GM12872 (cell line): ENCODE measurements around the gene TMC7.

Source experiments
- CTCF ChIP-seq: IDR thresholded peaks from 3 replicates; pipeline ENCODE4 v1.5.1; 2011; ENCODE audit warnings: low read depth, mild to moderate bottlenecking, low read length, moderate library complexity; ENCODE audit not compliant: insufficient read depth

The TMC7 gene

GRCh38 chr16:19071811-19072777 is 88.4 kb downstream of the TMC7 start:
- TF ChIP-seq CTCF = peak; percentile 86

GRCh38 chr16:19073344-19073743 is 89.6 kb downstream of the TMC7 start:
- no peak for TF ChIP-seq CTCF

GRCh38 chr16:19073863-19074262 is 90.1 kb downstream of the TMC7 start:
- TF ChIP-seq CTCF = no peak

- no peak for TF ChIP-seq CTCF
Measured at GRCh38 chr16:19075511-19075910, 91.8 kb downstream of the TMC7 start.

- TF ChIP-seq CTCF = no peak
Measured at GRCh38 chr16:19077879-19078278, 94.1 kb downstream of the TMC7 start.

GRCh38 chr16:19083670-19084069 is 99.9 kb downstream of the TMC7 start:
- no peak for TF ChIP-seq CTCF

GRCh38 chr16:19084139-19084538 is 100.4 kb downstream of the TMC7 start:
- TF ChIP-seq CTCF = no peak
